Sigmoid colon (tissue), 7 donors: ENCODE data around the gene ADCY2. TPM values are rescaled to one million over a fixed set of nuclear protein-coding genes. Genes with fewer than 3 reads are reported as not detected.

Experiments
- DNase-seq: peaks from one replicate; pipeline ENCODE4 v3.0.0-alpha.2; 2019
- H3K27ac ChIP-seq, 4 donors: fragments of 200-600 bp; sonication (generic); one replicate each; pipeline ENCODE4 v1.5.1; 2016 to 2019; ENCODE audit warnings: mild to moderate bottlenecking in 1 of 4
- H3K27me3 ChIP-seq, 3 donors: fragments of 200-600 bp; sonication (generic); one replicate each; pipeline ENCODE4 v1.5.1; 2019; ENCODE audit warnings: mild to moderate bottlenecking in 1 of 3
- H3K36me3 ChIP-seq, 4 donors: fragments of 200-600 bp; sonication (generic); one replicate each; pipeline ENCODE4 v1.5.1; 2016 to 2019
- H3K4me1 ChIP-seq, 4 donors: fragments of 200-600 bp; sonication (generic); one replicate each; pipeline ENCODE4 v1.5.1; 2017 to 2019
- H3K4me3 ChIP-seq, 4 donors: fragments of 200-600 bp; sonication (generic); one replicate each; pipeline ENCODE4 v1.5.1; 2017 to 2019; ENCODE audit warnings: mild to moderate bottlenecking in 2 of 4, moderate library complexity in 1 of 4
- H3K9me3 ChIP-seq, 4 donors: fragments of 200-600 bp in 3 of 4; sonication (generic) in 3 of 4; one replicate each; pipeline versions ENCODE4 v1.5.1 to v1.6.1; 2013 to 2019
- EP300 ChIP-seq, 4 donors: sonication (generic); formaldehyde crosslinking; IDR thresholded peaks; one replicate each; pipeline ENCODE4 v1.6.1; 2017; ENCODE audit warnings: antibody characterized with exemption in 4 of 4
- POLR2A ChIP-seq, 2 donors: fragments of 450-650 bp; IDR thresholded peaks; one replicate each; pipeline ENCODE4 v1.6.1; 2016; ENCODE audit warnings: antibody characterized with exemption in 2 of 2, mild to moderate bottlenecking in 2 of 2, moderate library complexity in 2 of 2
- POLR2AphosphoS5 ChIP-seq, 4 donors: sonication (generic); formaldehyde crosslinking; IDR thresholded peaks; one replicate each; pipeline ENCODE4 v1.6.1; 2017; ENCODE audit warnings: antibody characterized with exemption in 4 of 4
- WGBS, 2 donors: extraction: QIAGEN DNeasy Blood & Tissue Kit; methylation state at CpG; one replicate each; pipeline ENCODE4 v1.1.7; 2013; 5-methylcytosine and 5-hydroxymethylcytosine counted together
- intact Hi-C: fragments of 100-400 bp; cut with DNase I; formaldehyde crosslinking; loops from one replicate; pipeline ENCODE4 v1.15.1; 2023
- polyA plus RNA-seq, 3 donors: library from polyadenylated mRNA; stranded (reverse); fragments of 200-250 nt; gene quantifications; one replicate each; pipeline ENCODE4 v1.2.3, GENCODE V29; 2013
- total RNA-seq, 4 donors: library from RNA; depleted of rRNA; stranded (reverse); fragments of >200 nt; gene quantifications; one replicate each; pipeline ENCODE4 v1.1.0, GENCODE V29; 2016
- TF ChIP-seq, protein P1 (sequence below), 4 experiments: fragments of 450-650 bp in 3 of 4; fragments of 200-600 bp in 1 of 4; IDR thresholded peaks; one replicate each; pipeline ENCODE4 v1.5.1; 2016 to 2019; ENCODE audit warnings: antibody characterized with exemption in 4 of 4, mild to moderate bottlenecking in 3 of 4, moderate library complexity in 2 of 4
- donor health status: healthy with polysubstance abuse.
- donor health status: Bipolar disorder and iron deficiency.
- donor health status: healthy.

Gene ADCY2
- total and polyA plus RNA-seq, 7 donors = 0.69 to 9.5 (median 4.4) TPM

DNA sequence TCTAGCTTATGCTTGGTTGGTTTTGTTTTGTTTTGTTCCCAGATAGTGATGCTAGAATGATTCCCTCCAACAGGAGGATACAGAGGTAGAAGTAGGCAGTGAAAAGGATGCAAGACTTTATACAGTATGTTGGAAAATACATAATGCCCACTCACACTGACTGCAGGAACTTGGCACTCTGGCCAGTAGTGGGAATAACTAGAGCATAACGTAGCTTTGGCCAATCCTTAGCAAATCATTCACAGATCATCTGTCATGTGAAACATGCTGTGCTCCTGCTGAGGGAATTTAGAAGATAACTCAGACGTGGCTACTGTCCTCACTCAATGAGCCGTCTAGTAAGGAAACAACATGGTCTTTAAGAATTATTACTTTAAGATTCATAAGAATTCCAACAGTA is 441.5 kb downstream of the ADCY2 start:
- no peak for DNase-seq
- no peak overlapping the region for H3K27ac ChIP-seq
- 37 to 65% methylated on average over 3 of the region's 3 CpGs for WGBS, 2 donors
- intact Hi-C loops = no loop called here
- no peaks in the 10 kb centered on the region for H3K27me3 ChIP-seq
- TF ChIP-seq EP300 (IDR thresholded peaks at IDR 0.05) (no peak), POLR2AphosphoS5 (IDR thresholded peaks at IDR 0.05) (no peak), POLR2A (IDR thresholded peaks at IDR 0.05) (no peak)
- TF ChIP-seq, protein P1, sequence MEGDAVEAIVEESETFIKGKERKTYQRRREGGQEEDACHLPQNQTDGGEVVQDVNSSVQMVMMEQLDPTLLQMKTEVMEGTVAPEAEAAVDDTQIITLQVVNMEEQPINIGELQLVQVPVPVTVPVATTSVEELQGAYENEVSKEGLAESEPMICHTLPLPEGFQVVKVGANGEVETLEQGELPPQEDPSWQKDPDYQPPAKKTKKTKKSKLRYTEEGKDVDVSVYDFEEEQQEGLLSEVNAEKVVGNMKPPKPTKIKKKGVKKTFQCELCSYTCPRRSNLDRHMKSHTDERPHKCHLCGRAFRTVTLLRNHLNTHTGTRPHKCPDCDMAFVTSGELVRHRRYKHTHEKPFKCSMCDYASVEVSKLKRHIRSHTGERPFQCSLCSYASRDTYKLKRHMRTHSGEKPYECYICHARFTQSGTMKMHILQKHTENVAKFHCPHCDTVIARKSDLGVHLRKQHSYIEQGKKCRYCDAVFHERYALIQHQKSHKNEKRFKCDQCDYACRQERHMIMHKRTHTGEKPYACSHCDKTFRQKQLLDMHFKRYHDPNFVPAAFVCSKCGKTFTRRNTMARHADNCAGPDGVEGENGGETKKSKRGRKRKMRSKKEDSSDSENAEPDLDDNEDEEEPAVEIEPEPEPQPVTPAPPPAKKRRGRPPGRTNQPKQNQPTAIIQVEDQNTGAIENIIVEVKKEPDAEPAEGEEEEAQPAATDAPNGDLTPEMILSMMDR (IDR thresholded peaks at IDR 0.05) = no peak
- H3K4me3 ChIP-seq = no peak overlapping the region
- H3K9me3 ChIP-seq = no peaks in the 10 kb centered on the region
- no peaks in the 10 kb centered on the region for H3K4me1 ChIP-seq
- H3K36me3 ChIP-seq = no peaks in the 10 kb centered on the region

DNA sequence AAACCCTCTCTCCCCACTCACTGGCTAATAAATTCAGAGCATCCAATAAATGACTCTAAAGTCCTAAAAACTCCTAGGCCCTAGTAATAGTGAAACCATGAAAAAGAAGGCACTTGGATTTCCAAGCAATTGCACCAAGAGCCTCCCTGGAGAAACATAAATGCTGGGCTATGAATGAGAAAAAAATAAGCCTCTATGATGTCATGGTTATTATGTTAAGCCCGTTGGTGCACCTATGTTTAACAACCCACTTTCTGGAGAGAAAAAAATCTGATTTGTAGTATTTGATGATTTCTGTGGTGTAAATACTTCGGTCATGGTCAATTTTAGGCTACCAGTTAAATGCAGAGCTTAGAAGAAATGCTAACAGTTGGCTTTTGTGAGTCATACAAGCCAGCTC is 446.6 kb downstream of the ADCY2 start:
- intact Hi-C loops = no loop called here
- H3K27ac ChIP-seq = no peak overlapping the region
- no peaks in the 10 kb centered on the region for H3K4me1 ChIP-seq
- H3K36me3 ChIP-seq = no peaks in the 10 kb centered on the region
- no peaks in the 10 kb centered on the region for H3K9me3 ChIP-seq
- no peak overlapping the region for H3K4me3 ChIP-seq
- no peak for TF ChIP-seq POLR2A (IDR thresholded peaks at IDR 0.05)
- TF ChIP-seq EP300 (IDR thresholded peaks at IDR 0.05) = no peak
- TF ChIP-seq POLR2AphosphoS5 (IDR thresholded peaks at IDR 0.05) = no peak
- TF ChIP-seq, protein P1 (IDR thresholded peaks at IDR 0.05) = no peak
- H3K27me3 ChIP-seq = peaks cover 0 to 5% (median 0%) of the 10 kb centered on the region in 3 donors
- DNase-seq = no peak
- WGBS, 2 donors = 50 to 73% methylated on average over 2 of the region's 2 CpGs

DNA sequence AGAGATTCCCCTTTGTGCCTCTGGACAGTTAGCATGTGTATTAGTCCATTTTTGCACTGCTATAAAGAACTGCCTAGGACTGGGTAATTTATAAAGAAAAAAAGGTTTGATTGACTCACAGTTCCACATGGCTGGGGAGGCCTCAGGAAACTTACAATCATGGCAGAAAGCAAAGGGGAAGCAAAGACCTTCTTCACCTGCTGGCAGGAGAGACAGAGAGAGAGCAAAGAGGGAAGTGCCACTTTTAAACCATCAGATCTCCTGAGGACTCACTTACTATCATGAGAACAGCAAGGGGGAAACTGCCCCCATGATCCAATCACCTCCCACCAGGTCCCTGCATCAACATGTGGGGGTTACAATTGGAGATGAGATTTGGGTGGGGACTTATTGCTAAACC is 449.0 kb downstream of the ADCY2 start:
- H3K36me3 ChIP-seq = no peaks in the 10 kb centered on the region
- no peaks in the 10 kb centered on the region for H3K9me3 ChIP-seq
- intact Hi-C loops = no loop called here

DNA sequence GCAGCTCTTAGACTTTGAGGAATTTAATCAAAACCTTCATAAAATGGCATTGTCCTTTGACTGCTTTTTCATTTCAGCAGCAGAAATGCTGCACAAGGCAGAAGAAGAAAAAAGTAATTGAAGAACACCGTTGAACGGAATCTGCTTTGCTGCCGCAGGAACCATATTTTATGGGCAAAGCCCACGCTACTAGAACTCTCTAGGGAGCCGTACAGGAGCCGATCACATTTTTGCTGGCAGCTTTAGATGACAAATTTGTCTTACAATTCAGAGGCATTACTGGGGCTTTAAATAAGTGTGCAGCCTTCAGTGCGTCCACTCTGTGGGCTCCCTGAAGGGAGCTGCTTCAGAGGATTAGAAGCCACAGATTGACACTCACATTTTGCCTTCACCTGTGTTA is 449.6 kb downstream of the ADCY2 start:
- intact Hi-C loops = no loop called here
- Histone ChIP-seq H3K36me3 (no peaks in the 10 kb centered on the region), H3K27me3 (peaks cover 7 to 36% (median 25%) of the 10 kb centered on the region in 3 donors), H3K4me1 (peaks cover 0 to 13% (median 12%) of the 10 kb centered on the region in 4 donors), H3K27ac (no peak overlapping the region), H3K4me3 (no peak overlapping the region), H3K9me3 (no peaks in the 10 kb centered on the region)
- TF ChIP-seq POLR2AphosphoS5 (IDR thresholded peaks at IDR 0.05) (no peak), POLR2A (IDR thresholded peaks at IDR 0.05) (no peak)
- TF ChIP-seq, protein P1 (IDR thresholded peaks at IDR 0.05) = no peak
- 83 to 91% methylated on average over 7 of the region's 7 CpGs for WGBS, 2 donors
- DNase-seq = no peak

More for the DNA sequence above, 449.0 kb downstream of the ADCY2 start:
- DNase-seq = no peak
- peaks cover 7 to 29% (median 18%) of the 10 kb centered on the region in 3 donors for H3K27me3 ChIP-seq
- H3K4me3 ChIP-seq = no peak overlapping the region
- peaks cover 0 to 7% (median 6%) of the 10 kb centered on the region in 4 donors for H3K4me1 ChIP-seq
- no peak for TF ChIP-seq POLR2AphosphoS5 (IDR thresholded peaks at IDR 0.05)
- no peak overlapping the region for H3K27ac ChIP-seq

DNA sequence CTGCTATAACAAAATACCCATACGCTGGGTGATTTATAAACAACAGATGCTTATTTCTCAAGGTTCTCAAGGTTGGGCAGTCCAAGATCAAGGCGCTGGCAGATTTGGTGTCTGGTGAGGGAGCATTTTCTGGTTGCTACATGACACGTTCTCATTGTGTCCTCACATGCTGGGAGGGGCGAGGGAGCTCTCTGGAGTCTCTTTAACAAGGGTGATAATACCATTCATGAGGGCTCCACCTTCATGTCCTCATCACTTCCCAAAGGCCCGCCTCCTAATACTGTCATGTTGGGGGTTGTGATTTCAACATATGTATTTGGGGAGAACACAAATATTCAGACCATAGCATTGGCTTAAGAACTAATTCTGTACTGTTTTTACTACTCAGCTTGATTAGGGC is 450.4 kb downstream of the ADCY2 start:
- no peak for DNase-seq
- intact Hi-C loops = no loop called here
- Histone ChIP-seq H3K4me3 (no peak overlapping the region), H3K27ac (no peak overlapping the region), H3K4me1 (peaks cover 0 to 19% (median 17%) of the 10 kb centered on the region in 4 donors), H3K36me3 (no peaks in the 10 kb centered on the region), H3K9me3 (no peaks in the 10 kb centered on the region), H3K27me3 (peaks cover 7 to 43% (median 26%) of the 10 kb centered on the region in 3 donors)
- TF ChIP-seq, protein P1 (IDR thresholded peaks at IDR 0.05) = no peak
- TF ChIP-seq EP300 (IDR thresholded peaks at IDR 0.05) = no peak
- TF ChIP-seq POLR2A (IDR thresholded peaks at IDR 0.05) = no peak
- no peak for TF ChIP-seq POLR2AphosphoS5 (IDR thresholded peaks at IDR 0.05)
- 86 to 90% methylated on average over 5 of the region's 5 CpGs for WGBS, 2 donors
